BJ (cell line): ENCODE measurements around the gene HACD4. TPM values are rescaled to one million over a fixed set of nuclear protein-coding genes. Genes with fewer than 3 reads are reported as not detected.

Source experiments
- CTCF ChIA-PET: fragments of 350-600 bp; formaldehyde crosslinking; extraction: SDS; loops from one replicate; lab custom pipeline; 2021; ENCODE audit warnings: antibody characterized with exemption, inconsistent platforms; lab: Yijun Ruan, JAX
- POLR2A ChIA-PET: fragments of 300-600 bp; sonication (Branson Sonifier 250); formaldehyde crosslinking; extraction: SDS; loops from one replicate; lab custom pipeline; 2021; ENCODE audit warnings: antibody characterized with exemption; lab: Charles Lee
- DNase-seq: peaks from one replicate; pipeline ENCODE4 v3.0.0-alpha.2; 2011; ENCODE audit warnings: low read depth
- H3K27me3 ChIP-seq: 2 replicates; pipeline ENCODE4 v1.6.0; 2011; ENCODE audit warnings: low read length; ENCODE audit not compliant: control insufficient read depth, insufficient read depth
- H3K36me3 ChIP-seq: 2 replicates; pipeline ENCODE4 v1.5.1; 2011; ENCODE audit warnings: low read length; ENCODE audit not compliant: control insufficient read depth, insufficient read depth
- H3K4me3 ChIP-seq: 2 replicates; pipeline ENCODE4 v1.5.1; 2011; ENCODE audit warnings: low read depth, mild to moderate bottlenecking, control low read depth, low read length
- polyA plus RNA-seq: library from polyadenylated mRNA; depleted of rRNA; stranded (reverse); fragments of >200 nt; gene quantifications from 2 replicates; pipeline ENCODE4 v1.2.3, GENCODE V29; 2011
- TF ChIP-seq, protein P1 (sequence below): IDR thresholded peaks from 2 replicates; pipeline ENCODE4 v1.5.1; 2011; ENCODE audit warnings: low read depth, mild to moderate bottlenecking, control low read depth, inconsistent platforms, low read length, moderate library complexity; ENCODE audit not compliant: insufficient read depth

Gene HACD4
- polyA plus RNA-seq, 1 experiment, result 4.3 TPM

DNA sequence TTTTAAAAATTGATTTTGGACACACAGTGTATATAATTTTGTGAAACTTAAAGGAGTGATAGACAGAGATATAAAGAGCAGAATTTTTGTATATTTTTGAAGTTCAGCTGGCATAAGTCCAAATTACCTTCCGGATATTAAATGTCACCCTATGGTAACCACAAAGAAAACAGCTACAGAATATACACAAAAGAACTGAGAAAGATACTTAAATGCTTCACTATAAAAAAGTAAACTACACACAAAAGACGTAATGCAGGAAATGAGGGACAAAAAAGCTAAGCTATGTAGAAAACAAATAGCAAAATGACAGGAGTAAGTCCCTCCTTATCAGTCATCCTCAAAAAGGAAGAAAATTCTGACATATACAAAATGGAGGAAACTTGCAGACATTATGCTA is 29.4 kb downstream of the HACD4 start:
- ChIA-PET CTCF (no interaction called here), POLR2A (no interaction called here)
- Histone ChIP-seq H3K36me3 (no peaks in the 10 kb centered on the region), H3K27me3 (no peaks in the 10 kb centered on the region), H3K4me3 (no peak overlapping the region)
- TF ChIP-seq, protein P1, sequence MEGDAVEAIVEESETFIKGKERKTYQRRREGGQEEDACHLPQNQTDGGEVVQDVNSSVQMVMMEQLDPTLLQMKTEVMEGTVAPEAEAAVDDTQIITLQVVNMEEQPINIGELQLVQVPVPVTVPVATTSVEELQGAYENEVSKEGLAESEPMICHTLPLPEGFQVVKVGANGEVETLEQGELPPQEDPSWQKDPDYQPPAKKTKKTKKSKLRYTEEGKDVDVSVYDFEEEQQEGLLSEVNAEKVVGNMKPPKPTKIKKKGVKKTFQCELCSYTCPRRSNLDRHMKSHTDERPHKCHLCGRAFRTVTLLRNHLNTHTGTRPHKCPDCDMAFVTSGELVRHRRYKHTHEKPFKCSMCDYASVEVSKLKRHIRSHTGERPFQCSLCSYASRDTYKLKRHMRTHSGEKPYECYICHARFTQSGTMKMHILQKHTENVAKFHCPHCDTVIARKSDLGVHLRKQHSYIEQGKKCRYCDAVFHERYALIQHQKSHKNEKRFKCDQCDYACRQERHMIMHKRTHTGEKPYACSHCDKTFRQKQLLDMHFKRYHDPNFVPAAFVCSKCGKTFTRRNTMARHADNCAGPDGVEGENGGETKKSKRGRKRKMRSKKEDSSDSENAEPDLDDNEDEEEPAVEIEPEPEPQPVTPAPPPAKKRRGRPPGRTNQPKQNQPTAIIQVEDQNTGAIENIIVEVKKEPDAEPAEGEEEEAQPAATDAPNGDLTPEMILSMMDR, result no peak
- no peak for DNase-seq

DNA sequence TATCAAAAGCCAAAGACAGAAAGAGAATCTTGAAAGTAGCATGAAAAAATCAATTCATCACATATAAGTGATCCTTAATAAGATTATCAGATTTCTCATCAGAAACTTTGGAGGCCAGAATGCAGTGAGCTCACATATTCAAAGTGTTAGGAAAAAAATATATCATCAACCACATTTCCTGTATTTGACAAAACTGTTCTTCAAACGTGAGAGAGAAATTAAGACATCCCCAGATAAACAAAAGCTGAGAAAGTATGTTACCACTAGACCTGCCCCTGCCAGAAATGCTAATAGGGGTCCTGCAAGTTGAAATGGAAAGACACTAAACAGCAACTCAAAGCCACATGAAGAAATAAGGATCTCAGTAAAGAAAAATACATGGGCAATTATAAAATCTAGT is 29.9 kb downstream of the HACD4 start:
- H3K36me3 ChIP-seq, result no peaks in the 10 kb centered on the region
- ChIA-PET CTCF (no interaction called here), POLR2A (no interaction called here)
- no peak overlapping the region for H3K4me3 ChIP-seq
- no peaks in the 10 kb centered on the region for H3K27me3 ChIP-seq
- TF ChIP-seq, protein P1, result no peak
- DNase-seq, result no peak

DNA sequence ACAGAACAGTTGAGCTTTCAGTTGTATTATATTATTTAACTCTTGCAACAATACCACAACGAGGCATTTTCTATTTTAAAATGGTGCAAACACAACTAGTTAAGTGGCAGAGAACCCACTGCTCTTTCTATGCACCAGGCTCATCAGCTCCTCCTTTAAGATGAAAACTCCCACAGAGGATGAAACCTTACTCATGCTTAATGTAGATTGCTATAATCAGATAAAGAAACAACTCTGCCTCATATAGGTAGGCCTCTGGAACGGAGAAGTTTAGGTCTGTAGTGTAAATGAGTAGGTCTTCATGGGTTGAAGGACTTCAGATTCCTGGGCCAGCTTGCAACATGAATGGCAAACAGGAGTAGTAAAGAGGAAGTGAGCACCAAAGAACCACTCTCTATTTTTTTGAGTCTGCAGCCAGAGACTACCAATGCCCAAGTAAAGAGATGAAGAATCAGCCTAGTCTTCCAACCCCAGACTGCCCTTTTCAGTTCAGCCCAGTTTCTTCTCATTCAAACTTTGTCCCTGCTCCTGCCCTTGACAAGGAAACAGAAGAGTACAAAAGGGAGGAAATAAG is 33.9 kb downstream of the HACD4 start:
- no peaks in the 10 kb centered on the region for H3K36me3 ChIP-seq
- TF ChIP-seq, protein P1, result no peak
- no peaks in the 10 kb centered on the region for H3K27me3 ChIP-seq
- DNase-seq, result no peak
- POLR2A ChIA-PET, result no interaction called here
- H3K4me3 ChIP-seq, result no peak overlapping the region
- CTCF ChIA-PET, result interaction anchor here (1.5 kb wide), 1 partner anchor 13 kb away, joined by 4 read pairs; no protein-coding TSS in a partner anchor

DNA sequence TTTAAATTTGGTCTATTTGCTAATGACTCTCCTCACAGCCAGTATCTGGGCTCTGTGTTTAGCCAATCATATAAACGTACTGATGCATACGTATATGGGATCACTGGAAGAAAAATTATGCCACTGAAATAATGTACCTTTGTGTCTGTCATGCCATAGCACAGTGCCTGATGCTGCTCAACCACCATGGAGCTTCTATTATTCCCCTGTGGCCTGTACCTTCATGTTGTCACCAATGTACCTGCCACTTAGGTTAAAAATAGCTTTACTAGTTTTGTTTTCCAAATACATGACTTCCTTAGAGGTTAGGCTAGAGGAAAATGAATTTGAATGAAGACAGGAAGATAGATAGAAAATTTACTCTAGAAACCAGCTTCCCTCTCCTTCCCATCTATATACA is 34.6 kb downstream of the HACD4 start:
- Histone ChIP-seq H3K4me3 (no peak overlapping the region), H3K36me3 (no peaks in the 10 kb centered on the region), H3K27me3 (no peaks in the 10 kb centered on the region)
- DNase-seq, result no peak
- POLR2A ChIA-PET, result no interaction called here
- CTCF ChIA-PET, result interaction anchor here (1.5 kb wide), 1 partner anchor 13 kb away, joined by 4 read pairs; no protein-coding TSS in a partner anchor
- TF ChIP-seq, protein P1, result no peak

DNA sequence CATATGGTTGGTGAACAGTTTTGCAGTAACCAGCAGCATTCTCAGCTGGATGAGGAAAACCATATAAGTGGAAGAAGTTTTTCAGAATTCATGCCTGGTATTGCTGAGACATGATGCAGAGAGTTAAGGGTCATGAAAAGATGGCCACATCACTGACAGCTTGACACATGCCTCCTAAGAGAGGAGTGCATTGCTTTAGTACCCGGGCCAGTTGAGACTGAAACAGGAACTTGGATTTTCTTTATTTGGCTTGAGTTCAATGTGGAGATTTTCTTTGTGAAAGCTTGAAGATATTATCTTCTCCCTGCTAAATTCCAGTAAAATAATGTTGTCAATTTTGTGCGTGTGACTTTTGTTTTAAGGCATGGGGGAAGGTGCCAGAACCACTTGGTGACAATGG is 35.8 kb downstream of the HACD4 start:
- CTCF ChIA-PET, result no interaction called here
- TF ChIP-seq, protein P1, result no peak
- Histone ChIP-seq H3K4me3 (no peak overlapping the region), H3K36me3 (no peaks in the 10 kb centered on the region), H3K27me3 (no peaks in the 10 kb centered on the region)
- POLR2A ChIA-PET, result no interaction called here
- no peak for DNase-seq
